Activated effector memory CD4-positive, alpha-beta T cell treated with anti-CD3 and anti-CD28 coated beads, Interleukin-2, amount 50 U/mL, for 16 hours (primary cell): Measurements from ENCODE around the gene CLASP1.

ENCODE experiments used
- DNase-seq: peaks from one replicate; pipeline ENCODE4 v3.0.0-alpha.2; 2020

The CLASP1 gene

DNA sequence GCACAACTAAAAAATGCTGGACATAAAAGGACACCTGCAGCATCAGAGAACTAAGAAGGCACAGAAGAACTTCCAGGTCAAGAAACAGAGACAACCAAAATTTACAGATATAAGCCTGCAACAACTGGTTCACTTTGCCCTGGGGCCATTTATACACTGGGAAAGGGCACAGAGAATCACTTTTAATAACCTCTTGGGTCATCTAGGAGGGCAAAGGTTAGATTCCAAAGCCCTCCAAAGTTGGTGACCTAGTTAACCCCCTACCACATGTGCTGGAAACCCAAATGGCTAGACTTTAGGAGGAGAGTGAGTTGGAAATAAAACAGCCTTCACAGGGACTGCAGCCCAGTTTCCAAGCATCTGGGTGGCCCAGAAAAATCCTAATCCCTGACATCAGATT is 115.3 kb downstream of the CLASP1 start:
- no peak for DNase-seq

DNA sequence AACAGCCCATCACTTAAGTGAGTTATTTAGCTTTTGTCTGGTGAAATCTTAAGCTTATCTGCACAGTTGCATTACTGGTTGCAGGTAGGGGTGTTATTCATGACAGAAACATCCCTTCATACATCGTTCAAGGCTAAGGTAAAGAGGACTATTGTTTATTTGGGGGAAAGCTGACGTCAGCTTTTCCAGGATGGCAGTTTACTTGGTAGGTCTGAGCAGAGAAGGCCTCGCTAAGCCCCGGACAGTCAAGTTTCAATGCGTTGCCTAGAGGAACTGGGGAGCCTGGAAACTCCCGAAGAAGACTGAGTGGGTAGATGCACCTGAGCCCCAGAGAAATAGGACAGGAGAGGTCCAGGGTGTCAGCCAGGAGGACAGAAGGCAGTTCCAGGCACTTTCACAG is 116.4 kb downstream of the CLASP1 start:
- no peak for DNase-seq

- no peak for DNase-seq
Observed at GRCh38 chr2:121532347-121532766, 116.9 kb downstream of the CLASP1 start.

- peak; percentile 95 for DNase-seq
Observed at GRCh38 chr2:121530212-121530705, 119.0 kb downstream of the CLASP1 start.

GRCh38 chr2:121529439-121530211 is 119.6 kb downstream of the CLASP1 start:
- no peak for DNase-seq

DNA sequence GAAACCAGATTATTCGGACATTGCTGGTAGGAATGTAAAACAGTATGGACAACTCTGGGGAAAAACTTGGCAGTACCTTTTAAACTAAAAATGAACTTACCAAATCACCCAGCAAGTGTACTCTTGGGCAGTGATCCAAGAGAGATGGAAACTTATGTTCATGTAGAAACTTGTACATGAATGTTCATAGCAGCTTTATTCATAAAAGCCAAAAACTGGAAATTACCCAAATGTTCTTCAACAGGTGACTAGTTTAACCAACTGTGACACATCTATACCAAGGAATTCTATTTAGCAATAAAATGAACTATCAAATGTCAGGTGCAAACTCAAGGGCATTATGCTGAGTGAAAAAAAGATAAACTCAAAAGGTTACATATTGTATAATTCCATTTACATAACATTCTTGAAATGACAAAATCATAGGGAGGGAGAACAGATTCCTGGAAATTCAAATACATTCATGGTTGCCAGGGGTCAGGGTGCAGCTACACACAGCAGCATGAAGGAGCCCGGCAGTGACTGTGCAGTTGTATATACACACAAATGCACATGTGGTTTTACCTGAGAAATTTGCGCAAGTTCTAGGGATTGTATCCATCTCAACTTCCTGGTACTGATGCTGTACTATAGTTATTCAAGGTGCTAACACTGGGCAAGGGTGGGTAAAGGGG is 122.1 kb downstream of the CLASP1 start:
- DNase-seq, result peak; percentile 64

DNA sequence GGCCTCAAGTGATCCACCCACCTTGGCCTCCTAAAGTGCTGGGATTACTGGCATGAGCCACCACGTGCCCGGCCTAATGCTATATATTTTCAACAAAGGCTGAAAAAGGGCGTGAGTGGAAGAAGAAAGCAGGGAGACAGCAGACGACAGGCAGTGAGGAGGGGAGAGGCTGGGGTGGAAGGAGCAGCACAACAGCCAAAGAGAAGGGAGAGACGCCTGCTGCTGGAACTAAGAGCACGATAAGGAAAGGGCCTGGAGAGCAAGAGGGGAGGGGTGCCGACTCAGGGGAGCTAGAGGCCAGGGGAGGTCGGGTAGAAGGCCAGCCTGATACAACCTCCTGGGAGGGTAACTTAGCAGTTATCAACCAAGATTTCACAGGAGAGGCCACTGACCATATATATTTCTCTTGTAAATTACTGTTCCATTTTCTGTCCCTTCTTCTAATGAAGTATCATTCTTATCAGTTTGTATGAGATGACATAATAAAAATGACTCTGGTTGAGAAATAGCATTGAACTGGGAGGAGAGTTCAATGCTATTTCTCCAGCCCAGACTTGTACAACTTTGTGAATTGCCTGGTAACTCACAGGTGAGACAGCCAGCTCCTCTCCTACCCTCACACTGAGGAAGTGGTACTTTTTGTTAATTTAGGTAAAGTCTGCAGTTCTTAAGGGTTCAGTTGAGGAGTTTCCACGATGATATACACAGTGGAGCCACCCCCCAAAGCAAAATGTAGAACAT is 124.4 kb downstream of the CLASP1 start:
- no peak for DNase-seq

GRCh38 chr2:121521359-121521758 is 127.9 kb downstream of the CLASP1 start:
- no peak for DNase-seq

- DNase-seq, result no peak
Observed at GRCh38 chr2:121520641-121520994, 128.6 kb downstream of the CLASP1 start.

- no peak for DNase-seq
Observed at GRCh38 chr2:121519732-121520640, 129.3 kb downstream of the CLASP1 start.

- no peak for DNase-seq
Observed at GRCh38 chr2:121519153-121519552, 130.1 kb downstream of the CLASP1 start.

- no peak for DNase-seq
Observed at GRCh38 chr2:121513597-121514333, 135.5 kb downstream of the CLASP1 start.

- no peak for DNase-seq
Observed at GRCh38 chr2:121510857-121511256, 138.4 kb downstream of the CLASP1 start.

DNA sequence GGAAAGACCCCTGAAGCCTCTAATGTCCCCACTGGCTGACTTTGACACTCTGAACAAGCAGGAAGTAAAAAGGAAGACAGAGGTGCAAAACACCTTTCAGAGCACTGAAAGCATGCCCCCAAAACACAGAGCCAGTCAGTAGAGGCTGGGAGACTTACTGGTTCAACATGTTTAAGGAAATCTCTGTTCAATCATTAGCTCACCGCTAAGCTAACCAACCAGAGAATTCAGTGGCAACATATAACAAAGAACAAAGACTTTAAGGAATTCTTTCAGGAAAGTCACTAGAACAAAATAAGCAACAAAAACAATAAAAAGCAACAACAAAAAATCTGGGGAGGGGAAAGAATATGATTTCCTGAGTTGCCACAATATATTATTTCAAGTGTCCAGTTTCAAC is 142.6 kb downstream of the CLASP1 start:
- no peak for DNase-seq

- DNase-seq, result no peak
Observed at GRCh38 chr2:121505986-121506586, 143.2 kb downstream of the CLASP1 start.

DNA sequence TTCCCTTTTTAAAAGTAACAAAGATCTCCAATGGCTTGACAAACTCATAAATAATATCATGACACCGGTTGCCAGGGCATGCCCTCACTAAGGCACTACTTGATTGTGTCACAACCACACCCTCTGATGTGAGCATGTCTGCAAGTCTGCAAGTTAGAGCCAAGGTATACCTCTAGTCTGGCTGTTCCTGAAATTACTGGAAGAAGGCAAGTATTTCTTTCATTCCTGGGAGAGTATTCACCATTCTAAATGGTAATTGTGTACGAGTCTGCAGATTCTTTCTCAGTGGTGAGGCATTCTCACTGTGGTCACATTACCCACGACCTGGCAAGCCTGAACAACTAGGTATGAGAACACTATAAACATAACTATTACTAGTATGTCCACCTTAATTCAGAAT is 144.3 kb downstream of the CLASP1 start:
- no peak for DNase-seq

- DNase-seq, result no peak
Observed at GRCh38 chr2:121504316-121504715, 144.9 kb downstream of the CLASP1 start.

GRCh38 chr2:121502781-121503180 is 146.5 kb downstream of the CLASP1 start:
- no peak for DNase-seq

- DNase-seq, result no peak
Observed at GRCh38 chr2:121502246-121502645, 147.0 kb downstream of the CLASP1 start.

DNA sequence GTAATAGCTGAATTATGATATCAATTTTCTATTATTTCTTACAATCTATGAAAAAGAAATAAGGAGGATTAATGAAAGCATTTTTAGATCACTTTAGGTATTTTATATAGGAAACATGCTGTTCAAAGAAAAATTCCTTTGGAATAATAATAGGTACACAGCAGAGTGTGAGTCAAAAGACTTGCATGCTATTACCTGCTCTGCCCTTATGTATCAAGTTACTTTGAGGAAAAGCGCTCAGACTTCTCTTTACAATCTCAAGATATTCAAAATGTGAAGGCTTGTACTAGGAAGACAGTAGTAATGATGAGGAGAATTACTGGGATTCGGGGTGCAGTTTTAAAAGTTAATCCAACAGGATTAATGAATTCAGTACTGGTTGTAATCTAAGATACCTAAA is 147.7 kb downstream of the CLASP1 start:
- no peak for DNase-seq

DNA sequence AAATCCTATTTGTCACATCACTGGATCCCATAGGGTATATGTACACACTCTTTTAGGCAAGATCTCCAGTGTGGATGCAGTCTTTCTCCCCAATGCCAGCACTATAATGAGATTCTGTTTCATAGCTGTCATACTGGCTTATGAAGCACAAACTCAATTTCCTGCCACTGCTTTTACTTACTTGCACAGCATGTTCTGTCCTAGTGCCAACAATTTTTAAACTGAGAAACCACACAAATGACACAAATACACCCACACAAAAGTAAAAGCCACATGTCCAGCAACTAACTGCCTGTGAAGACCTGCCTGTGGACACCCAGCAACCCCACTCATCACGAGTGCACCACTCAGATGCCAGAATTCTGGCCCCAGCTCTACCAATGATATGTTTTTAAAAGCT is 148.2 kb downstream of the CLASP1 start:
- DNase-seq, result no peak
